ENCODE measurements around the gene GEMIN4.
"Not testable (repeated sequence)": the region's sequence is repeated elsewhere in the genome, so short reads cannot be mapped to it uniquely, and the experiment has no call there.

Gene GEMIN4

DNA sequence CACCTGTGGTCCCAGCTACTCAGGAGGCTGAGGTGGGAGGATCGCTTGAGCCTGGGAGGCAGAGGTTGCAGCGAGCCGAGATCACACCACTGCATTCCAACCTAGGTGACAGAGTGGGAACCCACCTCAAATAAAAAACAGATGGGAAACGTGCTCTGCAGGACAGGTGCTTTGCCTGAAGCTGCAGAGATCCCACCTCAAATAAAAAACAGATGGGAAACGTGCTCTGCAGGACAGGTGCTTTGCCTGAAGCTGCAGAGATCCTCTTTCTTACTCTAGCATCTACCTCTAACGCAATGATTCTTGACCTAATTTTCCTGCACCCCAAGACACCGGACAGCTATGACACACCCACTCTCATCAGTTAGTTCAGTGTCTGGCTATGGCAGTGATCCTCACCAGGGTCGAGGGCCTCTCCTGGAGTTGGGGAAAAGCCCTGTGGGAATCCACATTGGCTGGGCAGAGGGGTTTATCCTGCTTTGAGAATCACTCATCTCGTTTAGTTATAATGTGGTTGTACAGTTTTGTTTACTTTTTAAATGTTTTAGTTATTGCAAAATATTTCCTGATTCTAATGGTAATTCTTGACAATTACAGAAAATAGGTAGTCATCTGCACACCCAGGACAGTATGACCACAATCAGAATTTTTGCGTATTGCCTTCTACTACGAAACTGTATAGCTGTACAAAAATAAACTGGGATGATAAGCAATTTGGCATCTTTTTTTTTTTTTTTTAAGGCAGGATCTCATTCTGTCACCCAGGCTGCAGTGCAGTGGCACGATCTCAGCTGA lies 48.8 kb downstream of the GEMIN4 start:
- H3K9me3 Mint-ChIP-seq: no peaks in the 10 kb centered on the region
- ATAC-seq: no peak
- no peak overlapping the region for H3K27ac Mint-ChIP-seq

DNA sequence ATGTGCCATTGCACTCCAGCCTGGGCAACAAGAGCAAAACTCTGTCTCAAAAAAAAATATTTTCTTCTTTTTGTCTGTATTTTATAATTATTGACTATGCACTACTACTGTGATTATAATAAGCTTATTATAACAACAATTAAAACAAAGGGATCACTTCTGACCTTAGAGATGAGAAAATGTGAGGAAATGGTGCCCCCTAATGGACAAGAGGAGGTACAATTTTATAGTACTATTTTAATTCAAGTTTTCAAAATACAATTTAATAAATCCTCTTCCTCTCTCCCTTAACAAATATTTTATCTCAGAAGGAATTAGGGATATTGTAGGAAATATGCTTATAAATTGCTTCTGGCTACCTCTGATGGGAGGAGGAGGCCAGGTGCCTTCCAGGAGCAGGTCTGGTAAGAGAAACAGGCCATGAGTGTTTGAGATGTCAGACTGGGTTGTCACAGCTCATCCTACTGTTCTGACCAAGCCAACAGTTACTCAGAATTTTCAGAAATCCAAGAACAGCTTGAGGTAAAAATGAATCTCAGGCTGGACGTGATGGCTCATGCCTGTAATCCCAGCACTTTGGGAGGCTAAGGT lies 51.5 kb downstream of the GEMIN4 start:
- peaks cover 8% of the 10 kb centered on the region for H3K4me1 Mint-ChIP-seq
- H3K27ac Mint-ChIP-seq: peak overlapping the region in 1 of 2 donors; percentile 50
- ATAC-seq (peak; percentile 58), DNase-seq (peak in 1 of 2 donors; percentile 15)
- no peaks in the 10 kb centered on the region for H3K9me3 Mint-ChIP-seq
- no peaks in the 10 kb centered on the region for H3K27me3 Mint-ChIP-seq
- H3K4me3 Mint-ChIP-seq: no peak overlapping the region

More for the DNA sequence above, 48.8 kb downstream of the GEMIN4 start:
- Mint-ChIP-seq H3K4me1 (peaks cover 14% of the 10 kb centered on the region), H3K4me3 (no peak overlapping the region), H3K27me3 (no peaks in the 10 kb centered on the region)
- DNase-seq: no peak

DNA sequence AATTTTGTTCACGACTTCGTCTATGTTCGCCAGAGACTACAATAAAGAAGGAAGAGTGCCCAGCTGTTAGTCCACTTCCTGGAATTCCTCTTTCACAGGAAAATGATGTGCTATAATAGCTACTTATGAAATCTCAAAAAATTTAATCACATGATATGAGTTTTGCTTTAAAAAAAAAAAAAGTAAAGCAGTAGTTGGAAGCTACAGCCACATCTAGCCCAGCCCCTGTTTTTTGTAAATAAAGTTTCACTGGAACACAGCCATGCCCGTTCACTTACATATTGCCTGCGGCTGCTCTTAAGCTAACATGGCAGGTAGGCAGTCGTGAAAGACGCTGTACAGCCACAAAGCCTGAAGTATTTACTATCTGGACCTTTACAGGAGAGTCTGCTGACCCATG lies 52.7 kb downstream of the GEMIN4 start:
- Mint-ChIP-seq H3K9me3 (no peaks in the 10 kb centered on the region), H3K27ac (no peak overlapping the region), H3K4me3 (no peak overlapping the region), H3K27me3 (no peaks in the 10 kb centered on the region), H3K4me1 (no peaks in the 10 kb centered on the region)
- ATAC-seq (no peak), DNase-seq (no peak)

DNA sequence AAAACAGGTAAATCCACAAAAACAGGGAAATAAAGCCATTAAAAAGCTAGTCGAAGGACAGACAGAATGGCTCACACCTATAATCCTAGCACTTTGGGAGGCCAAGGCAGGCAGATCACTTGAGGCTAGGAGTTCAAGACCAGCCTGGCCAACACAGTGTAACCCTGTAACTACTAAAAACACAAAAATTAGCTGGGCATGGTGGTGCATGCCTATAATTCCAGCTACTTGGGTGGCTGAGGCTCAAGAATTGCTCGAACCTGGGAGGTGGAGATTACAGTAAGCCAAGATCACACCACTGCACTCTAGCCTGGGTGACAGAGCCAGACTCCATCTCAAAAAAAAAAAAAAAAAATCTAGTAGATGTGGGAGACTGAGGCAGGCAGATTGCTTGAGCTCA lies 54.0 kb downstream of the GEMIN4 start:
- H3K4me1 Mint-ChIP-seq, H3K4me3 Mint-ChIP-seq, DNase-seq, H3K9me3 Mint-ChIP-seq, H3K27me3 Mint-ChIP-seq, ATAC-seq: not testable (repeated sequence)
- peak overlapping the region in 1 of 2 donors; percentile 19 for H3K27ac Mint-ChIP-seq

DNA sequence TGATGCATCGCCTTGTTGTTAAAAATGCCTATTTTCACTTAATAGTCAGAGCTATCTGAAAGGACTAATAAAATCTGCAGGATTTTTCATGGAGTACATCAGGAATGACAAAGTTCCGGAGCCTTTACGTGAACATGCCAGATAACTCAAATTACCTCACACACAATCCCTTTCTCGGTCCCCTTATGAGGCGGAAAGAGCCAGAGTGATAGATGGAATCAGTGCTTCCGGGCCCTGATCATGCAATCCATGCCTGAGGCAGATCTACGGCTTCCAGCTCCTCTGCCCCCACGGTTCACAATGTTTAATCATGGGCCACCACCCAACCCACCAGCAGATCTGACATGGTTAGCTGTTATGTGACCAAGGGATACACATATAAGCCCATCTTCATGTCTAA lies 54.4 kb downstream of the GEMIN4 start:
- no peaks in the 10 kb centered on the region for H3K27me3 Mint-ChIP-seq
- H3K27ac Mint-ChIP-seq: peak overlapping the region; percentile 19 to 31
- no peaks in the 10 kb centered on the region for H3K9me3 Mint-ChIP-seq
- no peaks in the 10 kb centered on the region for H3K4me1 Mint-ChIP-seq
- DNase-seq: no peak
- no peak for ATAC-seq
- no peak overlapping the region for H3K4me3 Mint-ChIP-seq

DNA sequence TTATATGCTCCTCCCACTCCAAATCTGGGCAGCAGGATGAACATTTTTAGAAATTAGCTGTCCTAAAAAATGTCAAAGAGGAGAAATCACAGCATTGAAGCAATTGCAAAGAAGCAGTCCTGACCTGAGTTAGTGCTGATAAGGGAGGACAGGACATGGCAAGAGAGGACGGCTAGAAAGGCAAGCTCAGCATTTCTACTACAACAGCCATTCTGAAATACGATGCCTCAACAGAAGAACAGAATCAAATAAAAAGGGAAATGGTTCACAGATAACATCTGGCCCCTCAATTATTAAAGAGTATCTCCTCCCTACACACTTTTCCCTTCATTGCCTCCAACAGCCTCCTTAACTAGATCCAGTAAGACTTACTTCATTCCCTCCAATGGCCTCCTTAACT lies 55.7 kb downstream of the GEMIN4 start:
- Mint-ChIP-seq H3K9me3 (no peaks in the 10 kb centered on the region), H3K27me3 (no peaks in the 10 kb centered on the region), H3K4me1 (no peaks in the 10 kb centered on the region), H3K4me3 (no peak overlapping the region), H3K27ac (peak overlapping the region in 1 of 2 donors; percentile 43)
- DNase-seq: no peak
- ATAC-seq: no peak

All from stimulated activated naive CD8-positive, alpha-beta T cell treated with anti-CD3 and anti-CD28 coated beads, Interleukin-15, amount 100 ng/mL, for 72 hours (primary cell).